ENCODE measurements around the gene PKN2. TPM values are rescaled to one million over a fixed set of nuclear protein-coding genes. Genes with fewer than 3 reads are reported as not detected.
"Not testable (repeated sequence)": the region's sequence is repeated elsewhere in the genome, so short reads cannot be mapped to it uniquely, and the experiment has no call there.

The PKN2 gene
- total RNA-seq, 1 donor from 2014 or later = 29.8 TPM

DNA sequence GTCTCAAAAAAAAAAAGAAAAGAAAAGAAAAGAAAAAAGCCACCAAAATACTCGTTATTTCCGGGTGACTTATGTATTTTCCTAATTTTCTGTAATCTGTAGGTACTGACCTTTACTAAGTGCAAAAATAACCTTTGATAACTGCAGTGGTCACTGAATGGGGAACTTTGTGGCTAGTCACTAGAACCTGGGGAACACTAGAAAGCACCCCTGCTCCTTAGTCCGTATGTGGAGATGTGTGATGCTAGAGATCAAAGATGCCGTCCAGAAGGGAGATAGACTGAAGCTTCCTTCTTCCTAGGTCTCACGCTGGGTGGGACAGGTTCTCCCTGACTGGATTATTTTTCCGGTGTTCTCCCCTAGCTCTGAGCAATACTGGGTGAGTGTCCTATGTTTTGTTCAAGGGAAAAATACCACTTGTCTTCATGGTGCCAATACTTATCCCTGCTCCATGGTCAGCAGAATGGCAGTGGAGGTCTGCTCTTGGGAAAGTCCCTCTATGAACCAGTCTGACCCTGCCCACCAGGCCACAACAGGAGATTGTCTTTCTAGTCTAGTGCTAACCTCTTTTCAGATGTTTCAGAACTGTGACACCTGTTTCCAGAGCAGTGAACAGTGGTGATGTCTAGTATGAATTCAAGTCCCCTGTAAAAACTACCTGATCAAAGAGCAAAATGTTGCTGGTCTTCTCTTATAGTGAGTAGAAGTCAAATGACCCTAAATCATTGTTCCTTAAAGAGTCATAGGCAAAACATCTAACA is 167.4 kb downstream of the PKN2 start:
- Mint-ChIP-seq H3K4me3 (ENCODE audit: unreplicated experiment) (no peak overlapping the region), H3K36me3 (ENCODE audit: low read depth) (peaks cover 17% of the 10 kb centered on the region), H3K4me1 (ENCODE audit: low read depth) (peaks cover 3% of the 10 kb centered on the region), H3K27ac (ENCODE audit: unreplicated experiment) (no peak overlapping the region), H3K27me3 (ENCODE audit: low read depth) (no peaks in the 10 kb centered on the region), H3K9me3 (ENCODE audit: low read depth) (no peaks in the 10 kb centered on the region)
- TF ChIP-seq, protein P1, sequence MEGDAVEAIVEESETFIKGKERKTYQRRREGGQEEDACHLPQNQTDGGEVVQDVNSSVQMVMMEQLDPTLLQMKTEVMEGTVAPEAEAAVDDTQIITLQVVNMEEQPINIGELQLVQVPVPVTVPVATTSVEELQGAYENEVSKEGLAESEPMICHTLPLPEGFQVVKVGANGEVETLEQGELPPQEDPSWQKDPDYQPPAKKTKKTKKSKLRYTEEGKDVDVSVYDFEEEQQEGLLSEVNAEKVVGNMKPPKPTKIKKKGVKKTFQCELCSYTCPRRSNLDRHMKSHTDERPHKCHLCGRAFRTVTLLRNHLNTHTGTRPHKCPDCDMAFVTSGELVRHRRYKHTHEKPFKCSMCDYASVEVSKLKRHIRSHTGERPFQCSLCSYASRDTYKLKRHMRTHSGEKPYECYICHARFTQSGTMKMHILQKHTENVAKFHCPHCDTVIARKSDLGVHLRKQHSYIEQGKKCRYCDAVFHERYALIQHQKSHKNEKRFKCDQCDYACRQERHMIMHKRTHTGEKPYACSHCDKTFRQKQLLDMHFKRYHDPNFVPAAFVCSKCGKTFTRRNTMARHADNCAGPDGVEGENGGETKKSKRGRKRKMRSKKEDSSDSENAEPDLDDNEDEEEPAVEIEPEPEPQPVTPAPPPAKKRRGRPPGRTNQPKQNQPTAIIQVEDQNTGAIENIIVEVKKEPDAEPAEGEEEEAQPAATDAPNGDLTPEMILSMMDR (IDR thresholded peaks at IDR 0.05) = no peak
- no peak for DNase-seq (ENCODE audit: low spot score)

DNA sequence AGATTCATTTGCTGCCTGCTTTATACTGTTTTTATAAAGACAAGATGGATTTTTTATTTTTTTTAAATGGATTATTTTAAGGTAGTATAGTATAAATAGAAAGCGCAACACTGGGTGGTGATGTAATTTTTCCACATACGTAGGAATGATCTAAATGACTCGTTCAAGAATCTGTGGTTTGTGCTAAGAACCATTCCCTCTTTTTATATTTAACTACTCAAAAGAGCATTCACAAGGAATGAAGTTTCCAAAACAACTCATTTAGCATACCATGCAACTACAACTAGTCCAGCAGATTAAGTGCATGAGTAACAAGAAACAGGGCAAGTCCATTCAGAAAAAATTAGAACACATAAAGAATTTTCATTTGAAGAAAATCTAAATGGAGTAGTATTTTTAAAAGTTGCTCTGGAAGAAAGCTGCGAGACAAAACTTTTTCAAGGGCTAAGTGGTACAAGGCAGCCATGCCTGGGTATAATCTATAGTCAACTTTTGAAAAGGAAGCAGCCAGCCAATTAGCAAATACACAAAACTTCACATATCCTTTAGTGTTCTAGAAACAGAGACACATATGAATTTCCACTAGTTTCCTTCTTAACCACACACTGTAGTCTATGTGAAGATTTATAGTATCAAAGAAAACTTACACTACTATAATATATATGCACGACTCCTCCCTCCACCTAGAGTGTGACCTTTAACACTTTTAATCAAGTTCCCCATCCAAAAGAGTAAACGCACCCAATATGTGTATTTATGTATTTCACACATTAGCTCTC is 183.9 kb downstream of the PKN2 start:
- H3K27me3 Mint-ChIP-seq (ENCODE audit: low read depth) = no peaks in the 10 kb centered on the region
- no peak for DNase-seq (ENCODE audit: low spot score)
- H3K9me3 Mint-ChIP-seq (ENCODE audit: low read depth) = no peaks in the 10 kb centered on the region
- no peak overlapping the region for H3K4me3 Mint-ChIP-seq (ENCODE audit: unreplicated experiment)
- peaks cover 6% of the 10 kb centered on the region for H3K36me3 Mint-ChIP-seq (ENCODE audit: low read depth)
- peak overlapping the region; percentile 65 for H3K27ac Mint-ChIP-seq (ENCODE audit: unreplicated experiment)
- peaks cover 19% of the 10 kb centered on the region for H3K4me1 Mint-ChIP-seq (ENCODE audit: low read depth)
- TF ChIP-seq, protein P1 (IDR thresholded peaks at IDR 0.05) = no peak

DNA sequence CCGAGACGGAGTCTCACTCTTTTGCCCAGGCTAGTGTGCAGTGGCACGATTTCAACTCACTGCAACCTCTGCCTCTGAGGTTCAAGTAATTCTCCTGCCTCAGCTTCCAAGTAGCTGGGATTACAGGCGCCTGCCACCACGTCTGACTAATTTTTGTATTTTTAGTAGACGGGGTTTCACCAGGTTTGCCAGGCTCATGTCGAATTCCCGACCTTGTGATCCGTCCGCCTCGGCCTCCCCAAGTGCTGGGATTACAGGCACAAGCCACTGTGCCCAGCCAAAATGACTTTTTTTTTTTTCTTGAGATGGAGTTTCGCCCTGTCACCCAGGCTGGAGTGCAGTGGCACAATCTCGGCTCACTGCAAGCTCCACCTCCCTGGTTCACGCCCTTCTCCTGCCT is 185.6 kb downstream of the PKN2 start:
- not testable (repeated sequence) for H3K4me3 Mint-ChIP-seq (ENCODE audit: unreplicated experiment); DNase-seq (ENCODE audit: low spot score); H3K27me3 Mint-ChIP-seq (ENCODE audit: low read depth); H3K27ac Mint-ChIP-seq (ENCODE audit: unreplicated experiment); H3K36me3 Mint-ChIP-seq (ENCODE audit: low read depth); H3K9me3 Mint-ChIP-seq (ENCODE audit: low read depth)
- peaks cover 23% of the 10 kb centered on the region for H3K4me1 Mint-ChIP-seq (ENCODE audit: low read depth)

DNA sequence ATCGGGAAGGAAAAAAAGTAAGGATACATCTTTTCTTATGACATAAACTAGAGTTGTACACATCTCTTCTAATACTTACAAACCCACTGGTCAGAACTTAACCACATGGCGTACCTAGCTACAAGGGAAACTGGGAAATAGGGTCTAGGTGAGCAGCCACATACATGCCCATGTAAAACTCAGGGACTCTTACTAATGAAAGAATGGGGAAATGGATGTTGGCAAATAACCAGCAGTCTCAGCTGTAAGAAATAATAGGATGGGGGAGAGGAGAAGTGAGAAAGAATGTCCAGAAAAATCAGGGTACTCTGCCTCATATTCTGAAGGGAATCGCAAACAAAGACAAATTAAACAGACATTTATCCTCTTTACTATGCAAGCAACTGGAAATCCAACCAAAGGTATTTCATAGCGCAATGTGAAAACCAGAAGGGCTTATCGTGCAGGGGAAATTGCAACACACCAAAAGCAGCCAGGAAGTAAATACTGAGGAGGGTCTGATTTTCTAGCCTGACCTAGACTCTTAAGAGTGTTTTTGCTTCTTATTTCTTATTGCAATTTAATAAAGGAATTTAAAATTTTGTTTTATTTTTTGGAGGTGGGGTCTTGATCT is 189.8 kb downstream of the PKN2 start:
- H3K9me3 Mint-ChIP-seq (ENCODE audit: low read depth) = no peaks in the 10 kb centered on the region
- no peak overlapping the region for H3K4me3 Mint-ChIP-seq (ENCODE audit: unreplicated experiment)
- H3K27ac Mint-ChIP-seq (ENCODE audit: unreplicated experiment) = no peak overlapping the region
- H3K4me1 Mint-ChIP-seq (ENCODE audit: low read depth) = peaks cover 11% of the 10 kb centered on the region
- H3K36me3 Mint-ChIP-seq (ENCODE audit: low read depth) = no peaks in the 10 kb centered on the region
- no peaks in the 10 kb centered on the region for H3K27me3 Mint-ChIP-seq (ENCODE audit: low read depth)
- no peak for DNase-seq (ENCODE audit: low spot score)
- TF ChIP-seq, protein P1 (IDR thresholded peaks at IDR 0.05) = no peak

DNA sequence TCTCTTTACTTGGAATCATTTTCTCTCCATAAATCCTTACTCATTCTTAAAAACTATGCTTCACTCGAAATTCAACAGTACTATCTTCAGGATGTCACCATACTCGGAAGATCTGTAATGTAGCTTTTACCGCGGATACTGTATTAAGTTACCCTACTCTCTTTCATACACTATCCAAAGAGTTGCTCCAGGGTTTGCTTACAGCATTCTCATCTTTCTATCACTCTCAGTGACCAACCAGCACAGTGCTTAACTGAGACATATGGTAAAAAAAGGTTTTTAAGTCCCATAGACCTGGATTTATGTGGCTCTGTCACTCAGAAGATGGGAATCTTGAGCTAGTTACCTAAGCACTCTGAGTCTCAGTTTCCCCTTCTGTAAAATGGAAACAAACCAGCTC is 191.5 kb downstream of the PKN2 start:
- TF ChIP-seq, protein P1 (IDR thresholded peaks at IDR 0.05) = no peak
- Mint-ChIP-seq H3K36me3 (ENCODE audit: low read depth) (no peaks in the 10 kb centered on the region), H3K27ac (ENCODE audit: unreplicated experiment) (no peak overlapping the region), H3K9me3 (ENCODE audit: low read depth) (no peaks in the 10 kb centered on the region), H3K27me3 (ENCODE audit: low read depth) (no peaks in the 10 kb centered on the region), H3K4me1 (ENCODE audit: low read depth) (peaks cover 11% of the 10 kb centered on the region), H3K4me3 (ENCODE audit: unreplicated experiment) (no peak overlapping the region)
- no peak for DNase-seq (ENCODE audit: low spot score)
